Calu3 (cell line): Measurements from ENCODE around the gene ZCCHC10. TPM values are rescaled to one million over a fixed set of nuclear protein-coding genes. Genes with fewer than 3 reads are reported as not detected.

Source experiments
- BruUV-seq: library from RNA; stranded (reverse); fragments of 400-500 nt; replicated peaks from 2 replicates; lab custom pipeline; 2021; lab: Mats Ljungman, UMichigan
- CTCF ChIA-PET: fragments of 300-600 bp; sonication (Branson Sonifier 250); formaldehyde crosslinking; loops from one replicate; lab custom pipeline; 2022; ENCODE audit warnings: antibody characterized with exemption; lab: Charles Lee
- DNase-seq: peaks from one replicate; pipeline ENCODE4 v3.0.0; 2022
- H3K27ac Mint-ChIP-seq: one replicate; pipeline ENCODE4 v1.8.0; 2022; ENCODE audit warnings: mixed read lengths; ENCODE audit not compliant: unreplicated experiment
- H3K27me3 Mint-ChIP-seq: one replicate; pipeline ENCODE4 v1.8.0; 2022; ENCODE audit warnings: mixed read lengths; ENCODE audit not compliant: unreplicated experiment
- H3K36me3 Mint-ChIP-seq: one replicate; pipeline ENCODE4 v1.8.0; 2022; ENCODE audit warnings: mild to moderate bottlenecking, moderate library complexity, mixed read lengths; ENCODE audit not compliant: insufficient read depth, unreplicated experiment
- H3K4me1 Mint-ChIP-seq: one replicate; pipeline ENCODE4 v1.8.0; 2022; ENCODE audit warnings: mild to moderate bottlenecking, low read depth, mixed read lengths; ENCODE audit not compliant: unreplicated experiment
- H3K4me3 Mint-ChIP-seq: one replicate; pipeline ENCODE4 v1.8.0; 2022; ENCODE audit warnings: mild to moderate bottlenecking, low read depth, moderate library complexity, mixed read lengths; ENCODE audit not compliant: unreplicated experiment
- H3K9me3 Mint-ChIP-seq: one replicate; pipeline ENCODE4 v1.8.0; 2022; ENCODE audit warnings: low read depth, mixed read lengths; ENCODE audit not compliant: unreplicated experiment
- CTCF ChIP-seq: fragments of 200-600 bp; IDR thresholded peaks from one replicate; pipeline ENCODE4 v1.8.0; 2022; ENCODE audit warnings: antibody characterized with exemption; ENCODE audit not compliant: unreplicated experiment
- intact Hi-C: fragments of 100-400 bp; cut with micrococcal nuclease; formaldehyde crosslinking; loops from one replicate; pipeline ENCODE4 v1.10.0; 2022; ENCODE audit not compliant: unreplicated experiment
- total RNA-seq: library from RNA; stranded (reverse); gene quantifications from 2 replicates; pipeline ENCODE4 v1.2.3, GENCODE V29; 2022

The ZCCHC10 gene
- total RNA-seq, 1 experiment from 2014 or later, result 31.8 TPM

GRCh38 chr5:133066045-133066444, 39.7 kb upstream of the ZCCHC10 start:
- CTCF ChIA-PET, result no interaction called here
- peaks cover 66% of the 10 kb centered on the region for H3K36me3 Mint-ChIP-seq

GRCh38 chr5:133065471-133065870, 39.1 kb upstream of the ZCCHC10 start:
- BruUV-seq, result no TSS peak
- Mint-ChIP-seq H3K9me3 (no peaks in the 10 kb centered on the region), H3K27me3 (no peaks in the 10 kb centered on the region), H3K27ac (peak overlapping the region; percentile 24), H3K36me3 (peaks cover 61% of the 10 kb centered on the region), H3K4me3 (peak overlapping the region; percentile 21), H3K4me1 (peaks cover 52% of the 10 kb centered on the region)
- intact Hi-C loops, result loop anchor here (10.0 kb wide), 1 partner anchor 161 kb away; no protein-coding TSS in a partner anchor
- CTCF ChIA-PET, result no interaction called here
- no peak for TF ChIP-seq CTCF
- DNase-seq, result no peak

More at GRCh38 chr5:133066045-133066444, 39.7 kb upstream of the ZCCHC10 start:
- no peak for DNase-seq
- Mint-ChIP-seq H3K4me1 (peaks cover 57% of the 10 kb centered on the region), H3K9me3 (no peaks in the 10 kb centered on the region), H3K27me3 (no peaks in the 10 kb centered on the region), H3K4me3 (peak overlapping the region; percentile 21), H3K27ac (peak overlapping the region; percentile 24)
- intact Hi-C loops, result loop anchor here (10.0 kb wide), 1 partner anchor 161 kb away; no protein-coding TSS in a partner anchor
- TF ChIP-seq CTCF, result no peak
- TSS peak; percentile 1 for BruUV-seq

GRCh38 chr5:133063965-133064364, 37.6 kb upstream of the ZCCHC10 start:
- peaks cover 51% of the 10 kb centered on the region for H3K4me1 Mint-ChIP-seq
- no peaks in the 10 kb centered on the region for H3K27me3 Mint-ChIP-seq
- peak overlapping the region; percentile 3 for H3K4me3 Mint-ChIP-seq
- peak; percentile 58 for DNase-seq
- CTCF ChIA-PET, result no interaction called here
- no peaks in the 10 kb centered on the region for H3K9me3 Mint-ChIP-seq
- peaks cover 53% of the 10 kb centered on the region for H3K36me3 Mint-ChIP-seq
- H3K27ac Mint-ChIP-seq, result peak overlapping the region; percentile 24
- no TSS peak for BruUV-seq
- TF ChIP-seq CTCF, result no peak
- intact Hi-C loops, result loop anchor here (10.0 kb wide), 1 partner anchor 159 kb away; no protein-coding TSS in a partner anchor

GRCh38 chr5:133062276-133062675, 35.9 kb upstream of the ZCCHC10 start:
- no peak for DNase-seq
- CTCF ChIA-PET, result no interaction called here
- BruUV-seq, result no TSS peak
- Mint-ChIP-seq H3K4me1 (peaks cover 51% of the 10 kb centered on the region), H3K27ac (peak overlapping the region; percentile 55), H3K27me3 (no peaks in the 10 kb centered on the region), H3K4me3 (no peak overlapping the region), H3K36me3 (peaks cover 36% of the 10 kb centered on the region), H3K9me3 (no peaks in the 10 kb centered on the region)
- intact Hi-C loops, result loop anchor here (10.0 kb wide), 1 partner anchor 157 kb away; no protein-coding TSS in a partner anchor
- no peak for TF ChIP-seq CTCF
